ENCODE measurements around the gene DUOX1. TPM values are rescaled to one million over a fixed set of nuclear protein-coding genes. Genes with fewer than 3 reads are reported as not detected.

DUOX1 gene
- total and polyA plus RNA-seq, 9 of the 15 experiments (the other 6 are each of a cell fraction or from before 2014, with no cell fraction given), result 0.01 to 0.22 (median 0.01) TPM; not detected in 6

DNA sequence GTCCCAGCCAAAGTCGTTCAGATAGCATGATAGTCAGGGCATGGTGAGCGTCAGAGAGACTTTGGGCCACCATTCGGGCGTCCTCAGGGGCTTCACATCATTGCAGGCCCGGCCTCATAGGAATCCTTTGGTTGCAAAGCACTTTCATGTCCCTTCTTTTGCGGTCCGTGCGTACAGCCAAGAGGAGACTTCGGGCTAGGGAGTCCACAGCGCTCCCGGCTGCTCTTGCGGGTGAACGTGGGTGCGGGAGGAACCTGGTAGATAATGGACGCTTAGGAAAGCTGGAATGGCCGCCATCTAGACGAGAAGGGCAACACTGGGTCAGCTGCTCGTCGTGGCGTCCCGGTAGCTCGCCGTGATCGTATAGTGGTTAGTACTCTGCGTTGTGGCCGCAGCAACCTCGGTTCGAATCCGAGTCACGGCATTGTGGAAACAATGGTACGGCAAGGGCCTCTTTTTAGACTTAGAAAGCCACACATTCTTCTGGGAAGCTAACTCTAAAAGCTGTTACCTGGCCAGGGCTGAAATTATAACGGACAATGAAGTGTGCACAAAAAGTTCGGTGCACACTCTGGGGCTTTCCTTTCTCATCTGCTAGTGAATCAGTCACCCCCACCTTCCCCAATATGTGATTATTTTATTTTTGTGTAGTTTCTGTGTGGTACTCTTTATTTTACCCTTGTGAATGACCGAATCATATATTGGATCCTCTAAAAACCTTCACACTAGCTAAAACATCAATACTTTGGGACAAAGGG lies 71.2 kb downstream of the DUOX1 start (continued):
- TF ChIP-seq, protein P1, sequence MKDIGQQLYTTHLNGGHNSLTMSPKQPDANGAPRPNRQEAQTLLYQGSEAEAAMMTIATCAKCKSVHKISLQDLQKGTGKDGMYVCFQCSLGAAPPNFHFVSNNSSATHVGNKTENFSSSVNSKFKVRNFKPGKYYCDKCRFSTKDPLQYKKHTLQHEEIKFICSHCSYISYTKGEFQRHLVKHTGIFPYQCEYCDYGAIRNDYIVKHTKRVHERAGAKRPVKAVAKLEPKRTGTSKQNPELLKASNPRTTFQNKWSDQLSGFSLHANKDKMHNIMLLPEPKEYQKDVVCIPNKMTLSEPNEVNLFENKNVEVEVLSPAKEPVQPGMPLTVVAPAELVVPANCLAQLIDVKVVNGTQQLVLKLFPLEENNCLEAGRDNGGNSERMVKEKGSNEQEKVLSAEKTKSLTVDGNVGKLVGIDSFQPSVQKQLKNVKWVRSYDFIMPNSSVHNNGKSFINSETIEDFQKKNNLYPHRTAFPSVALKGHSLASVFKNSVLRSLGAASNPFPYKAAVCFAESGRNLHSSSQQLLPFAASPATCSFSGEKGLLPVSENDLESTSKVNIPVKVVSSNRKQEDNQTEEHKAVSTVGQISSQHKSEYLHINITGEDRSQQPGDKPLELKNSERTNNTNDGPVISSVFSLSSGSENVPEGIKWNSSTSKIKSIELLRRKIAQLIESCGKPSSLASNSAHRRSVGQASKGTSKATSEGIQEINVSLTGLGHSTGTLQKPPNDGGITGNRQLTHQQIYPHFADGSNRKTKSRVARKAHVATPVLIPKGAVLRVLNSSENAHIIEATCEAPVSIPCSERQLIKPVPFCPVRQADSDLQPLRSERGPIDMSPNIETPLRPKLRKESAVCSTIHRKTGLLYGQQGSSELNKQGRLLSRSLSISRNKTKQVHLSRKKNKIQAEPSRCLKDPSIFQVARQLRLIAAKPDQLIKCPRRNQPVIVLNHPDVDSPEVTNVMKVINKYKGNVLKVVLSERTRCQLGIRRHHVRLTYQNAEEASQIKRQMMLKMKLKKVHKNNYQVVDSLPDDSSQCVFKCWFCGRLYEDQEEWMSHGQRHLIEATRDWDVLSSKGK (CRISPR knock-in tag; IDR thresholded peaks at IDR 0.05), result no peak
- TF ChIP-seq ZFP1 (CRISPR knock-in tag; IDR thresholded peaks at IDR 0.05) (no peak), PHF8 (IDR thresholded peaks at IDR 0.05; ENCODE audit: borderline replicate concordance, low read length) (peak; percentile 52; the same call in 1 of the 2 replicates), RUNX1 (IDR thresholded peaks at IDR 0.05; ENCODE audit: low read depth) (no peak), IRF2 (CRISPR knock-in tag; IDR thresholded peaks at IDR 0.05) (no peak), HDAC1 (IDR thresholded peaks at IDR 0.05) (no peak)
- TF ChIP-seq, protein P2, sequence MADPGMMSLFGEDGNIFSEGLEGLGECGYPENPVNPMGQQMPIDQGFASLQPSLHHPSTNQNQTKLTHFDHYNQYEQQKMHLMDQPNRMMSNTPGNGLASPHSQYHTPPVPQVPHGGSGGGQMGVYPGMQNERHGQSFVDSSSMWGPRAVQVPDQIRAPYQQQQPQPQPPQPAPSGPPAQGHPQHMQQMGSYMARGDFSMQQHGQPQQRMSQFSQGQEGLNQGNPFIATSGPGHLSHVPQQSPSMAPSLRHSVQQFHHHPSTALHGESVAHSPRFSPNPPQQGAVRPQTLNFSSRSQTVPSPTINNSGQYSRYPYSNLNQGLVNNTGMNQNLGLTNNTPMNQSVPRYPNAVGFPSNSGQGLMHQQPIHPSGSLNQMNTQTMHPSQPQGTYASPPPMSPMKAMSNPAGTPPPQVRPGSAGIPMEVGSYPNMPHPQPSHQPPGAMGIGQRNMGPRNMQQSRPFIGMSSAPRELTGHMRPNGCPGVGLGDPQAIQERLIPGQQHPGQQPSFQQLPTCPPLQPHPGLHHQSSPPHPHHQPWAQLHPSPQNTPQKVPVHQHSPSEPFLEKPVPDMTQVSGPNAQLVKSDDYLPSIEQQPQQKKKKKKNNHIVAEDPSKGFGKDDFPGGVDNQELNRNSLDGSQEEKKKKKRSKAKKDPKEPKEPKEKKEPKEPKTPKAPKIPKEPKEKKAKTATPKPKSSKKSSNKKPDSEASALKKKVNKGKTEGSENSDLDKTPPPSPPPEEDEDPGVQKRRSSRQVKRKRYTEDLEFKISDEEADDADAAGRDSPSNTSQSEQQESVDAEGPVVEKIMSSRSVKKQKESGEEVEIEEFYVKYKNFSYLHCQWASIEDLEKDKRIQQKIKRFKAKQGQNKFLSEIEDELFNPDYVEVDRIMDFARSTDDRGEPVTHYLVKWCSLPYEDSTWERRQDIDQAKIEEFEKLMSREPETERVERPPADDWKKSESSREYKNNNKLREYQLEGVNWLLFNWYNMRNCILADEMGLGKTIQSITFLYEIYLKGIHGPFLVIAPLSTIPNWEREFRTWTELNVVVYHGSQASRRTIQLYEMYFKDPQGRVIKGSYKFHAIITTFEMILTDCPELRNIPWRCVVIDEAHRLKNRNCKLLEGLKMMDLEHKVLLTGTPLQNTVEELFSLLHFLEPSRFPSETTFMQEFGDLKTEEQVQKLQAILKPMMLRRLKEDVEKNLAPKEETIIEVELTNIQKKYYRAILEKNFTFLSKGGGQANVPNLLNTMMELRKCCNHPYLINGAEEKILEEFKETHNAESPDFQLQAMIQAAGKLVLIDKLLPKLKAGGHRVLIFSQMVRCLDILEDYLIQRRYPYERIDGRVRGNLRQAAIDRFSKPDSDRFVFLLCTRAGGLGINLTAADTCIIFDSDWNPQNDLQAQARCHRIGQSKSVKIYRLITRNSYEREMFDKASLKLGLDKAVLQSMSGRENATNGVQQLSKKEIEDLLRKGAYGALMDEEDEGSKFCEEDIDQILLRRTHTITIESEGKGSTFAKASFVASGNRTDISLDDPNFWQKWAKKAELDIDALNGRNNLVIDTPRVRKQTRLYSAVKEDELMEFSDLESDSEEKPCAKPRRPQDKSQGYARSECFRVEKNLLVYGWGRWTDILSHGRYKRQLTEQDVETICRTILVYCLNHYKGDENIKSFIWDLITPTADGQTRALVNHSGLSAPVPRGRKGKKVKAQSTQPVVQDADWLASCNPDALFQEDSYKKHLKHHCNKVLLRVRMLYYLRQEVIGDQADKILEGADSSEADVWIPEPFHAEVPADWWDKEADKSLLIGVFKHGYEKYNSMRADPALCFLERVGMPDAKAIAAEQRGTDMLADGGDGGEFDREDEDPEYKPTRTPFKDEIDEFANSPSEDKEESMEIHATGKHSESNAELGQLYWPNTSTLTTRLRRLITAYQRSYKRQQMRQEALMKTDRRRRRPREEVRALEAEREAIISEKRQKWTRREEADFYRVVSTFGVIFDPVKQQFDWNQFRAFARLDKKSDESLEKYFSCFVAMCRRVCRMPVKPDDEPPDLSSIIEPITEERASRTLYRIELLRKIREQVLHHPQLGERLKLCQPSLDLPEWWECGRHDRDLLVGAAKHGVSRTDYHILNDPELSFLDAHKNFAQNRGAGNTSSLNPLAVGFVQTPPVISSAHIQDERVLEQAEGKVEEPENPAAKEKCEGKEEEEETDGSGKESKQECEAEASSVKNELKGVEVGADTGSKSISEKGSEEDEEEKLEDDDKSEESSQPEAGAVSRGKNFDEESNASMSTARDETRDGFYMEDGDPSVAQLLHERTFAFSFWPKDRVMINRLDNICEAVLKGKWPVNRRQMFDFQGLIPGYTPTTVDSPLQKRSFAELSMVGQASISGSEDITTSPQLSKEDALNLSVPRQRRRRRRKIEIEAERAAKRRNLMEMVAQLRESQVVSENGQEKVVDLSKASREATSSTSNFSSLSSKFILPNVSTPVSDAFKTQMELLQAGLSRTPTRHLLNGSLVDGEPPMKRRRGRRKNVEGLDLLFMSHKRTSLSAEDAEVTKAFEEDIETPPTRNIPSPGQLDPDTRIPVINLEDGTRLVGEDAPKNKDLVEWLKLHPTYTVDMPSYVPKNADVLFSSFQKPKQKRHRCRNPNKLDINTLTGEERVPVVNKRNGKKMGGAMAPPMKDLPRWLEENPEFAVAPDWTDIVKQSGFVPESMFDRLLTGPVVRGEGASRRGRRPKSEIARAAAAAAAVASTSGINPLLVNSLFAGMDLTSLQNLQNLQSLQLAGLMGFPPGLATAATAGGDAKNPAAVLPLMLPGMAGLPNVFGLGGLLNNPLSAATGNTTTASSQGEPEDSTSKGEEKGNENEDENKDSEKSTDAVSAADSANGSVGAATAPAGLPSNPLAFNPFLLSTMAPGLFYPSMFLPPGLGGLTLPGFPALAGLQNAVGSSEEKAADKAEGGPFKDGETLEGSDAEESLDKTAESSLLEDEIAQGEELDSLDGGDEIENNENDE (IDR thresholded peaks at IDR 0.05; ENCODE audit: low read depth, low read length), result no peak
- TF ChIP-seq, protein P3, sequence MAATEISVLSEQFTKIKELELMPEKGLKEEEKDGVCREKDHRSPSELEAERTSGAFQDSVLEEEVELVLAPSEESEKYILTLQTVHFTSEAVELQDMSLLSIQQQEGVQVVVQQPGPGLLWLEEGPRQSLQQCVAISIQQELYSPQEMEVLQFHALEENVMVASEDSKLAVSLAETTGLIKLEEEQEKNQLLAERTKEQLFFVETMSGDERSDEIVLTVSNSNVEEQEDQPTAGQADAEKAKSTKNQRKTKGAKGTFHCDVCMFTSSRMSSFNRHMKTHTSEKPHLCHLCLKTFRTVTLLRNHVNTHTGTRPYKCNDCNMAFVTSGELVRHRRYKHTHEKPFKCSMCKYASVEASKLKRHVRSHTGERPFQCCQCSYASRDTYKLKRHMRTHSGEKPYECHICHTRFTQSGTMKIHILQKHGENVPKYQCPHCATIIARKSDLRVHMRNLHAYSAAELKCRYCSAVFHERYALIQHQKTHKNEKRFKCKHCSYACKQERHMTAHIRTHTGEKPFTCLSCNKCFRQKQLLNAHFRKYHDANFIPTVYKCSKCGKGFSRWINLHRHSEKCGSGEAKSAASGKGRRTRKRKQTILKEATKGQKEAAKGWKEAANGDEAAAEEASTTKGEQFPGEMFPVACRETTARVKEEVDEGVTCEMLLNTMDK (IDR thresholded peaks at IDR 0.05; ENCODE audit: borderline replicate concordance, insufficient read depth, low read depth, low read length, poor library complexity, severe bottlenecking), result no peak
